ENCODE data around the gene FBXW4. TPM values are rescaled to one million over a fixed set of nuclear protein-coding genes. Genes with fewer than 3 reads are reported as not detected.

FBXW4 gene
- total and polyA plus RNA-seq, 10 of the 15 experiments (the other 5 are each of a cell fraction or from before 2014, with no cell fraction given): 5.7 to 42.0 (median 27.5) TPM

DNA sequence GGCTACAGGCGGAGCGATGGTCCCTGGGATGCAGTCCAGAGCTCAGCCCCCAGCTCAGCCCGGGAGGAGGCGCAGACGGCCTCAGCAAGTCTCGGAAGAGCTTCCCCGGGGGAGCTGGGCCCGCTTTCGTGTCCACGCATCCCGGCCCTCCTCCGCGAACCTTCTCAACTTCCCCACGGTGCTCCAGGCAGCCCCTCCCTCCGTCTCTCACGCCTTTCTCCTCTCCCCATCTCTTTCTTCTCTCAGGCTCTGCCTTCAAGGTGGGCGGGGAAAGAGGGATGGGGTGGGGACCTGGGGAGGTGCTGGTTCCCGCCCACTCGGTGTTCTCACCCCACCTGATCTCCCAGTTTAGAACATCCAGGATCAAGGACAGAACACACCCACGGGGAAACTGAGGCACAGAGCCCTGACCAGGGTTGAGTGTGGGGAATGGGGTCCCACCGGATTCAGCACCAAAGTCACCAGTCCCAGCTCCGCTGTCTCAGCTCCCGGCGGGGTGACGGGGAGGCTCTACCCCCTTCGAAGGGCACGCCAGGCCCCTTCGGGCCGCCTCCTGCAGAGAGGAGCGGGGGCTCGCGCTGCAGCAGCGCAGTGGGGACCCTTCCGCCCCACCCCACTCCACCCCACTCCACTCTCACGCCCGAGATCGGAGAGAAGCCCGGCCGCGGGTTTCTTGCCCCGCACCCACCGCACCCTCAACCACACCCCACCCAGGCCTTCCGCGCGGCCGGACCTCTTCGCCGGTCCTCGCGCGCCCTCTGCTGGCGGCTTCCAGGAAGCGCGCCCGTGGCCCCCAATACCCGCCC lies 125.1 kb downstream of the FBXW4 start (continued):
- TF ChIP-seq, protein P1, sequence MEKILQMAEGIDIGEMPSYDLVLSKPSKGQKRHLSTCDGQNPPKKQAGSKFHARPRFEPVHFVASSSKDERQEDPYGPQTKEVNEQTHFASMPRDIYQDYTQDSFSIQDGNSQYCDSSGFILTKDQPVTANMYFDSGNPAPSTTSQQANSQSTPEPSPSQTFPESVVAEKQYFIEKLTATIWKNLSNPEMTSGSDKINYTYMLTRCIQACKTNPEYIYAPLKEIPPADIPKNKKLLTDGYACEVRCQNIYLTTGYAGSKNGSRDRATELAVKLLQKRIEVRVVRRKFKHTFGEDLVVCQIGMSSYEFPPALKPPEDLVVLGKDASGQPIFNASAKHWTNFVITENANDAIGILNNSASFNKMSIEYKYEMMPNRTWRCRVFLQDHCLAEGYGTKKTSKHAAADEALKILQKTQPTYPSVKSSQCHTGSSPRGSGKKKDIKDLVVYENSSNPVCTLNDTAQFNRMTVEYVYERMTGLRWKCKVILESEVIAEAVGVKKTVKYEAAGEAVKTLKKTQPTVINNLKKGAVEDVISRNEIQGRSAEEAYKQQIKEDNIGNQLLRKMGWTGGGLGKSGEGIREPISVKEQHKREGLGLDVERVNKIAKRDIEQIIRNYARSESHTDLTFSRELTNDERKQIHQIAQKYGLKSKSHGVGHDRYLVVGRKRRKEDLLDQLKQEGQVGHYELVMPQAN (conservative IDR thresholded peaks at IDR 0.05): no peak
- peak; percentile 22 for TF ChIP-seq KLF5 (IDR thresholded peaks at IDR 0.05; ENCODE audit: partially characterized antibody)
- TF ChIP-seq, protein P2, sequence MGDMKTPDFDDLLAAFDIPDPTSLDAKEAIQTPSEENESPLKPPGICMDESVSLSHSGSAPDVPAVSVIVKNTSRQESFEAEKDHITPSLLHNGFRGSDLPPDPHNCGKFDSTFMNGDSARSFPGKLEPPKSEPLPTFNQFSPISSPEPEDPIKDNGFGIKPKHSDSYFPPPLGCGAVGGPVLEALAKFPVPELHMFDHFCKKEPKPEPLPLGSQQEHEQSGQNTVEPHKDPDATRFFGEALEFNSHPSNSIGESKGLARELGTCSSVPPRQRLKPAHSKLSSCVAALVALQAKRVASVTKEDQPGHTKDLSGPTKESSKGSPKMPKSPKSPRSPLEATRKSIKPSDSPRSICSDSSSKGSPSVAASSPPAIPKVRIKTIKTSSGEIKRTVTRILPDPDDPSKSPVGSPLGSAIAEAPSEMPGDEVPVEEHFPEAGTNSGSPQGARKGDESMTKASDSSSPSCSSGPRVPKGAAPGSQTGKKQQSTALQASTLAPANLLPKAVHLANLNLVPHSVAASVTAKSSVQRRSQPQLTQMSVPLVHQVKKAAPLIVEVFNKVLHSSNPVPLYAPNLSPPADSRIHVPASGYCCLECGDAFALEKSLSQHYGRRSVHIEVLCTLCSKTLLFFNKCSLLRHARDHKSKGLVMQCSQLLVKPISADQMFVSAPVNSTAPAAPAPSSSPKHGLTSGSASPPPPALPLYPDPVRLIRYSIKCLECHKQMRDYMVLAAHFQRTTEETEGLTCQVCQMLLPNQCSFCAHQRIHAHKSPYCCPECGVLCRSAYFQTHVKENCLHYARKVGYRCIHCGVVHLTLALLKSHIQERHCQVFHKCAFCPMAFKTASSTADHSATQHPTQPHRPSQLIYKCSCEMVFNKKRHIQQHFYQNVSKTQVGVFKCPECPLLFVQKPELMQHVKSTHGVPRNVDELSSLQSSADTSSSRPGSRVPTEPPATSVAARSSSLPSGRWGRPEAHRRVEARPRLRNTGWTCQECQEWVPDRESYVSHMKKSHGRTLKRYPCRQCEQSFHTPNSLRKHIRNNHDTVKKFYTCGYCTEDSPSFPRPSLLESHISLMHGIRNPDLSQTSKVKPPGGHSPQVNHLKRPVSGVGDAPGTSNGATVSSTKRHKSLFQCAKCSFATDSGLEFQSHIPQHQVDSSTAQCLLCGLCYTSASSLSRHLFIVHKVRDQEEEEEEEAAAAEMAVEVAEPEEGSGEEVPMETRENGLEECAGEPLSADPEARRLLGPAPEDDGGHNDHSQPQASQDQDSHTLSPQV (IDR thresholded peaks at IDR 0.05): no peak
- no peak for TF ChIP-seq NRF1 (conservative IDR thresholded peaks at IDR 0.05; ENCODE audit: low read depth, low read length)

Measured in GM12878 (cell line).